Measurements from ENCODE around the gene C16orf96. TPM values are rescaled to one million over a fixed set of nuclear protein-coding genes. Genes with fewer than 3 reads are reported as not detected.

C16orf96 gene
- total RNA-seq, 1 experiment from 2014 or later: 0.15 TPM

DNA sequence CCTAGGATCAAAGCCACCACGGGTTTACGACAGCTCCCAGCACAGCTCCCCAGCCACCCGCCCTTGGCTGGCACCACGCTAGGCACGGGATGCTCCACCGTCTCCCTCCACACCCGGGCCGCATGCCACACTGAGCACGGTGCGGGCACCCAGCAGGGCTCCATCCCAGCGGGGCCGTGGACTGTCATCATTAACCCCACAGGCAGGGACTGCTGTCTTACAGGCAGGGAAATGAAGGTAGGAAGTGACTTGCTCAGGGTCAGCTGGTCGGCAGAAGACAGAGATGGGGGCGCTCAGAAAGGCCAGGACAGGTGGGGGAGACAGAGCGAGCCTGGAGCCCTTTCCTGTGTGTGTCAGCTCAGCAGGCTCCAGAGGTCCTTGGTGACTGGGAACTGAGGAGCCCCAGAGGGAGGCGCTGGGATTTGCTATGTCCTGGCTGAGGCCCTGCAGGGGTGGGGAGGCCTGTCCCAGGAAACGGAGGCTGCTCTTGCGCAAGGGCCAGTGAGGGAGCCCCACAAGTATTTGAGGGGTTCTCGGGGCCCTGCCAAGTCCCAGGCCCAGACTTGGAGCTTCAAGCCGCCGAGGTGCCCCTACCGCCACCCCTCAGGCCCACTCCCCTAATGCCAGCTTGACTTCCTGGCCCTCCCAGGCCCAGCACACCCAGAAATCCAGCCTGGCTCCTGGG, 55.3 kb downstream of the C16orf96 start:
- TF ChIP-seq TCF7L2 (IDR thresholded peaks at IDR 0.05; ENCODE audit: low read depth, low read length): no peak
- TF ChIP-seq, protein P1, sequence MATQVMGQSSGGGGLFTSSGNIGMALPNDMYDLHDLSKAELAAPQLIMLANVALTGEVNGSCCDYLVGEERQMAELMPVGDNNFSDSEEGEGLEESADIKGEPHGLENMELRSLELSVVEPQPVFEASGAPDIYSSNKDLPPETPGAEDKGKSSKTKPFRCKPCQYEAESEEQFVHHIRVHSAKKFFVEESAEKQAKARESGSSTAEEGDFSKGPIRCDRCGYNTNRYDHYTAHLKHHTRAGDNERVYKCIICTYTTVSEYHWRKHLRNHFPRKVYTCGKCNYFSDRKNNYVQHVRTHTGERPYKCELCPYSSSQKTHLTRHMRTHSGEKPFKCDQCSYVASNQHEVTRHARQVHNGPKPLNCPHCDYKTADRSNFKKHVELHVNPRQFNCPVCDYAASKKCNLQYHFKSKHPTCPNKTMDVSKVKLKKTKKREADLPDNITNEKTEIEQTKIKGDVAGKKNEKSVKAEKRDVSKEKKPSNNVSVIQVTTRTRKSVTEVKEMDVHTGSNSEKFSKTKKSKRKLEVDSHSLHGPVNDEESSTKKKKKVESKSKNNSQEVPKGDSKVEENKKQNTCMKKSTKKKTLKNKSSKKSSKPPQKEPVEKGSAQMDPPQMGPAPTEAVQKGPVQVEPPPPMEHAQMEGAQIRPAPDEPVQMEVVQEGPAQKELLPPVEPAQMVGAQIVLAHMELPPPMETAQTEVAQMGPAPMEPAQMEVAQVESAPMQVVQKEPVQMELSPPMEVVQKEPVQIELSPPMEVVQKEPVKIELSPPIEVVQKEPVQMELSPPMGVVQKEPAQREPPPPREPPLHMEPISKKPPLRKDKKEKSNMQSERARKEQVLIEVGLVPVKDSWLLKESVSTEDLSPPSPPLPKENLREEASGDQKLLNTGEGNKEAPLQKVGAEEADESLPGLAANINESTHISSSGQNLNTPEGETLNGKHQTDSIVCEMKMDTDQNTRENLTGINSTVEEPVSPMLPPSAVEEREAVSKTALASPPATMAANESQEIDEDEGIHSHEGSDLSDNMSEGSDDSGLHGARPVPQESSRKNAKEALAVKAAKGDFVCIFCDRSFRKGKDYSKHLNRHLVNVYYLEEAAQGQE (IDR thresholded peaks at IDR 0.05; ENCODE audit: insufficient read depth in 1 of 2, low read depth in 2 of 2, low read length in 1 of 2): no peak
- Histone ChIP-seq H3K27ac (ENCODE audit: low read length) (no peak overlapping the region), H3K4me3 (ENCODE audit: low read depth in 2 of 2, low read length in 2 of 2) (no peak overlapping the region), H3K36me3 (ENCODE audit: control insufficient read depth, insufficient read depth, low read length) (no peaks in the 10 kb centered on the region), H3K27me3 (ENCODE audit: control insufficient read depth, insufficient read depth, low read length) (no peaks in the 10 kb centered on the region), H3K4me1 (ENCODE audit: control insufficient read depth, insufficient read depth, low read length) (peaks cover 15% of the 10 kb centered on the region), H3K9me3 (ENCODE audit: control insufficient read depth, insufficient read depth, low read depth, low read length) (no peaks in the 10 kb centered on the region)
- ATAC-seq (no peak), DNase-seq (ENCODE audit: low read depth, low spot score) (no peak)
- in situ Hi-C loops (cut with HindIII; ENCODE audit: low pct_unique_long_range_greater_than_20kb, low sequenced_read_pairs): no loop called here
- ChIA-PET POLR2A (interaction anchor here (0.6 kb wide), 1 partner anchor 70 kb away, joined by 6 read pairs; no protein-coding TSS in a partner anchor), CTCF (interaction anchor here (0.6 kb wide), 1 partner anchor 30 kb away, joined by 5 read pairs; no protein-coding TSS in a partner anchor)
- no TSS peak for BruUV-seq (replicated peaks)
- intact Hi-C loops (cut with micrococcal nuclease; ENCODE audit: unreplicated experiment): no loop called here

DNA sequence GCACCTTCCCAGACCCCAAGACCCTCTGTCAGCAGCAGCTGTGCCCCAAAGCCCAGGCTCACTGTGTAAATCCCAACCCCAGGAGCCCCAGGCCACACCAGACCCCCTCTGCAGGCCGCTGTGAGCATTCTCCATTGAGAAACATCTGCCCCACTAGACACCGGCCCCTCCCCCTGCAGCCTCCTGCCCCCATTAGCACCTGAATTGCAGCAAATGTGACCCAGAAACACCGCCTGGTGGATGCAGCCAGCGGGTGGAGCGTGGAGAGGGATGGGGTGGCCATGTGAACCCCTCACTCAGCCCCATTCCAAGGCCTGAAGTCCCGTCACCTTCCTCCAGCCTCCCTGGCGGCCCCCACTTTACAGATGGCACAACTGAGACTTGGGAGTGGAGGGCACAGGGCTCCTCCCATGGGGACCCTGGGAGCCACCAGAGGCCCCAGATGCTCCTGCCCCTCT, 56.4 kb downstream of the C16orf96 start:
- no peak for ATAC-seq
- H3K27me3 ChIP-seq (ENCODE audit: control insufficient read depth, insufficient read depth, low read length): no peaks in the 10 kb centered on the region
- peaks cover 20% of the 10 kb centered on the region for H3K4me1 ChIP-seq (ENCODE audit: control insufficient read depth, insufficient read depth, low read length)
- DNase-seq (ENCODE audit: low read depth, low spot score): no peak
- in situ Hi-C loops (cut with HindIII; ENCODE audit: low pct_unique_long_range_greater_than_20kb, low sequenced_read_pairs): no loop called here
- H3K9me3 ChIP-seq (ENCODE audit: control insufficient read depth, insufficient read depth, low read depth, low read length): no peaks in the 10 kb centered on the region
- ChIA-PET CTCF (no interaction called here), POLR2A (no interaction called here)
- TF ChIP-seq SIN3A (IDR thresholded peaks at IDR 0.05; ENCODE audit: borderline replicate concordance, insufficient read depth, low read depth, low read length) (no peak), POLR2AphosphoS5 (IDR thresholded peaks at IDR 0.05; ENCODE audit: low read depth, low read length) (no peak), TCF7L2 (IDR thresholded peaks at IDR 0.05; ENCODE audit: low read depth, low read length) (no peak)
- TF ChIP-seq, protein P2, sequence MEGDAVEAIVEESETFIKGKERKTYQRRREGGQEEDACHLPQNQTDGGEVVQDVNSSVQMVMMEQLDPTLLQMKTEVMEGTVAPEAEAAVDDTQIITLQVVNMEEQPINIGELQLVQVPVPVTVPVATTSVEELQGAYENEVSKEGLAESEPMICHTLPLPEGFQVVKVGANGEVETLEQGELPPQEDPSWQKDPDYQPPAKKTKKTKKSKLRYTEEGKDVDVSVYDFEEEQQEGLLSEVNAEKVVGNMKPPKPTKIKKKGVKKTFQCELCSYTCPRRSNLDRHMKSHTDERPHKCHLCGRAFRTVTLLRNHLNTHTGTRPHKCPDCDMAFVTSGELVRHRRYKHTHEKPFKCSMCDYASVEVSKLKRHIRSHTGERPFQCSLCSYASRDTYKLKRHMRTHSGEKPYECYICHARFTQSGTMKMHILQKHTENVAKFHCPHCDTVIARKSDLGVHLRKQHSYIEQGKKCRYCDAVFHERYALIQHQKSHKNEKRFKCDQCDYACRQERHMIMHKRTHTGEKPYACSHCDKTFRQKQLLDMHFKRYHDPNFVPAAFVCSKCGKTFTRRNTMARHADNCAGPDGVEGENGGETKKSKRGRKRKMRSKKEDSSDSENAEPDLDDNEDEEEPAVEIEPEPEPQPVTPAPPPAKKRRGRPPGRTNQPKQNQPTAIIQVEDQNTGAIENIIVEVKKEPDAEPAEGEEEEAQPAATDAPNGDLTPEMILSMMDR (IDR thresholded peaks at IDR 0.05): no peak
- TF ChIP-seq, protein P1 (IDR thresholded peaks at IDR 0.05; ENCODE audit: insufficient read depth in 1 of 2, low read depth in 2 of 2, low read length in 1 of 2): no peak
- intact Hi-C loops (cut with micrococcal nuclease; ENCODE audit: unreplicated experiment): no loop called here
- H3K36me3 ChIP-seq (ENCODE audit: control insufficient read depth, insufficient read depth, low read length): no peaks in the 10 kb centered on the region
- no TSS peak for BruUV-seq (replicated peaks)
- H3K27ac ChIP-seq (ENCODE audit: low read length): no peak overlapping the region
- no peak overlapping the region for H3K4me3 ChIP-seq (ENCODE audit: low read depth in 2 of 2, low read length in 2 of 2)

All from Panc1 (cell line).